Neural progenitor cell (in vitro differentiated cells): Measurements from ENCODE around the gene ISM1. TPM values are rescaled to one million over a fixed set of nuclear protein-coding genes. Genes with fewer than 3 reads are reported as not detected.
A peak's percentile ranks its signal among the peaks of the same experiment; 100 is the strongest.

Experiments used
- DNase-seq: peaks from one replicate; pipeline ENCODE4 v3.0.0-alpha.2; 2016; ENCODE audit warnings: low spot score
- H2AFZ ChIP-seq: fragments of 200-600 bp; sonication (generic); replicated peaks from 2 replicates; pipeline ENCODE4 v1.6.1; 2016; ENCODE audit warnings: antibody characterized with exemption
- H3F3A ChIP-seq: fragments of 200-600 bp; sonication (generic); 2 replicates; pipeline ENCODE4 v1.6.1; 2016; ENCODE audit warnings: antibody characterized with exemption, low read depth
- H3K27ac ChIP-seq: fragments of 200-600 bp; sonication (generic); 2 replicates; pipeline ENCODE4 v1.5.1; 2016; ENCODE audit warnings: mild to moderate bottlenecking
- H3K27me3 ChIP-seq: fragments of 200-600 bp; sonication (generic); 2 replicates; pipeline ENCODE4 v1.6.1; 2016; ENCODE audit warnings: mild to moderate bottlenecking, moderate library complexity
- H3K36me3 ChIP-seq: fragments of 200-600 bp; sonication (generic); 2 replicates; pipeline ENCODE4 v1.5.1; 2016
- H3K4me1 ChIP-seq: fragments of 200-600 bp; sonication (generic); 2 replicates; pipeline ENCODE4 v1.6.1; 2016; ENCODE audit warnings: mixed run types
- H3K4me2 ChIP-seq: fragments of 200-600 bp; sonication (generic); 2 replicates; pipeline ENCODE4 v1.6.1; 2016
- H3K4me3 ChIP-seq: fragments of 200-600 bp; sonication (generic); 2 replicates; pipeline ENCODE4 v1.5.1; 2016
- H3K79me2 ChIP-seq: fragments of 200-600 bp; sonication (generic); 2 replicates; pipeline ENCODE4 v1.6.1; 2016; ENCODE audit warnings: low read depth
- H3K9ac ChIP-seq: fragments of 200-600 bp; sonication (generic); 2 replicates; pipeline ENCODE4 v1.6.1; 2016
- H3K9me3 ChIP-seq: fragments of 200-600 bp; sonication (generic); 2 replicates; pipeline ENCODE4 v1.5.1; 2016; ENCODE audit warnings: low read depth
- H4K20me1 ChIP-seq: fragments of 200-600 bp; sonication (generic); 2 replicates; pipeline ENCODE4 v1.6.1; 2016; ENCODE audit warnings: low read depth
- H3K27ac Mint-ChIP-seq: 3 replicates; pipeline ENCODE4 v1.8.0; 2021; ENCODE audit warnings: mixed read lengths
- H3K27me3 Mint-ChIP-seq: 2 replicates; pipeline ENCODE4 v1.8.0; 2022; ENCODE audit warnings: low read depth, mild to moderate bottlenecking, inconsistent platforms, moderate library complexity, mixed read lengths; ENCODE audit not compliant: insufficient read depth
- H3K36me3 Mint-ChIP-seq: 3 replicates; pipeline ENCODE4 v1.8.0; 2021; ENCODE audit warnings: mixed read lengths
- H3K4me1 Mint-ChIP-seq: 3 replicates; pipeline ENCODE4 v1.8.0; 2021; ENCODE audit warnings: mixed read lengths
- H3K4me3 Mint-ChIP-seq: 3 replicates; pipeline ENCODE4 v1.8.0; 2021; ENCODE audit warnings: mild to moderate bottlenecking, moderate library complexity, mixed read lengths
- H3K9me3 Mint-ChIP-seq: 3 replicates; pipeline ENCODE4 v1.8.0; 2020; ENCODE audit warnings: mixed read lengths
- CTCF ChIP-seq: fragments of 200-600 bp; sonication (generic); IDR thresholded peaks from 2 replicates; pipeline ENCODE4 v1.5.1; 2017; ENCODE audit warnings: antibody characterized with exemption, mild to moderate bottlenecking
- EZH2 ChIP-seq: fragments of 200-600 bp; sonication (generic); IDR thresholded peaks from 2 replicates; pipeline ENCODE4 v1.6.1; 2017; ENCODE audit warnings: antibody characterized with exemption, mild to moderate bottlenecking, moderate library complexity
- EZH2phosphoT487 ChIP-seq: fragments of 200-600 bp; sonication (generic); IDR thresholded peaks from 2 replicates; pipeline ENCODE4 v1.6.1; 2017; ENCODE audit warnings: antibody characterized with exemption
- total RNA-seq: library from RNA; depleted of rRNA; stranded (reverse); fragments of >200 nt; gene quantifications from 2 replicates; pipeline ENCODE4 v1.2.3, GENCODE V29; 2015; ENCODE audit warnings: low replicate concordance

The ISM1 gene
- total RNA-seq, 1 donor from 2014 or later: not detected

- H3K4me1 Mint-ChIP-seq: no peaks in the 10 kb centered on the region
Observed at GRCh38 chr20:13301596-13301995, 80.5 kb downstream of the ISM1 start.

GRCh38 chr20:13302647-13303450, 81.8 kb downstream of the ISM1 start:
- no peaks in the 10 kb centered on the region for H4K20me1 ChIP-seq
- H3K36me3 Mint-ChIP-seq: no peaks in the 10 kb centered on the region
- no peak overlapping the region for H3K9ac ChIP-seq
- no peaks in the 10 kb centered on the region for H3K9me3 ChIP-seq
- H3K4me3 Mint-ChIP-seq: no peak overlapping the region
- H3K27ac Mint-ChIP-seq: no peak overlapping the region
- TF ChIP-seq EZH2phosphoT487: no peak
- peak; percentile 82 for TF ChIP-seq CTCF
- H3K4me2 ChIP-seq: no peak overlapping the region
- H3F3A ChIP-seq: no peaks in the 10 kb centered on the region
- H3K4me3 ChIP-seq: no peak overlapping the region
- H3K27me3 Mint-ChIP-seq: no peaks in the 10 kb centered on the region
- H2AFZ ChIP-seq: no peak overlapping the region
- no peaks in the 10 kb centered on the region for H3K79me2 ChIP-seq
- no peaks in the 10 kb centered on the region for H3K4me1 ChIP-seq
- DNase-seq: peak; percentile 52
- no peaks in the 10 kb centered on the region for H3K27me3 ChIP-seq
- peaks cover 9% of the 10 kb centered on the region for H3K4me1 Mint-ChIP-seq
- no peak overlapping the region for H3K27ac ChIP-seq
- H3K9me3 Mint-ChIP-seq: peaks cover 3% of the 10 kb centered on the region
- H3K36me3 ChIP-seq: no peaks in the 10 kb centered on the region

More at GRCh38 chr20:13301596-13301995, 80.5 kb downstream of the ISM1 start:
- Histone ChIP-seq H3K27me3 (no peaks in the 10 kb centered on the region), H3F3A (no peaks in the 10 kb centered on the region), H4K20me1 (no peaks in the 10 kb centered on the region), H3K4me1 (no peaks in the 10 kb centered on the region), H2AFZ (no peak overlapping the region), H3K9me3 (no peaks in the 10 kb centered on the region), H3K4me3 (no peak overlapping the region), H3K9ac (no peak overlapping the region), H3K27ac (no peak overlapping the region), H3K79me2 (no peaks in the 10 kb centered on the region), H3K36me3 (no peaks in the 10 kb centered on the region), H3K4me2 (no peak overlapping the region)
- DNase-seq: no peak
- H3K36me3 Mint-ChIP-seq: no peaks in the 10 kb centered on the region
- no peak overlapping the region for H3K27ac Mint-ChIP-seq
- no peaks in the 10 kb centered on the region for H3K9me3 Mint-ChIP-seq
- H3K27me3 Mint-ChIP-seq: no peaks in the 10 kb centered on the region
- H3K4me3 Mint-ChIP-seq: no peak overlapping the region
- no peak for TF ChIP-seq CTCF
- TF ChIP-seq EZH2: no peak
- TF ChIP-seq EZH2phosphoT487: no peak

- TF ChIP-seq EZH2phosphoT487: no peak
- TF ChIP-seq CTCF: no peak
- TF ChIP-seq EZH2: no peak
- Histone ChIP-seq H3K79me2 (no peaks in the 10 kb centered on the region), H4K20me1 (no peaks in the 10 kb centered on the region), H3F3A (no peaks in the 10 kb centered on the region), H3K36me3 (no peaks in the 10 kb centered on the region), H3K4me1 (peaks cover 8% of the 10 kb centered on the region), H3K9ac (no peak overlapping the region), H3K27ac (no peak overlapping the region), H3K9me3 (no peaks in the 10 kb centered on the region), H2AFZ (no peak overlapping the region), H3K4me2 (no peak overlapping the region), H3K27me3 (no peaks in the 10 kb centered on the region), H3K4me3 (no peak overlapping the region)
- H3K4me3 Mint-ChIP-seq: no peak overlapping the region
- DNase-seq: no peak
- no peaks in the 10 kb centered on the region for H3K36me3 Mint-ChIP-seq
- peaks cover 15% of the 10 kb centered on the region for H3K4me1 Mint-ChIP-seq
- H3K9me3 Mint-ChIP-seq: peaks cover 3% of the 10 kb centered on the region
- no peak overlapping the region for H3K27ac Mint-ChIP-seq
- H3K27me3 Mint-ChIP-seq: peaks cover 4% of the 10 kb centered on the region
Observed at GRCh38 chr20:13305284-13305683, 84.2 kb downstream of the ISM1 start.
